ENCODE measurements around the gene SMARCC2. TPM values are rescaled to one million over a fixed set of nuclear protein-coding genes. Genes with fewer than 3 reads are reported as not detected.

Gene SMARCC2
- total RNA-seq, 1 donor from 2014 or later = 147 TPM

GRCh38 chr12:56154246-56154771, 35.0 kb downstream of the SMARCC2 start:
- intact Hi-C loops (cut with micrococcal nuclease) = loop anchor here (5.0 kb wide), 1 partner anchor 337 kb away; the partner anchor contains the start of genes ORMDL2 and SARNP

- intact Hi-C loops (cut with micrococcal nuclease) = loop anchor here (2.0 to 5.0 kb wide), 2 partner anchors 223 to 336 kb away; partner anchors contain the start of genes DGKA, ORMDL2 and SARNP
Observed at GRCh38 chr12:56153678-56154065, 35.6 kb downstream of the SMARCC2 start.

DNA sequence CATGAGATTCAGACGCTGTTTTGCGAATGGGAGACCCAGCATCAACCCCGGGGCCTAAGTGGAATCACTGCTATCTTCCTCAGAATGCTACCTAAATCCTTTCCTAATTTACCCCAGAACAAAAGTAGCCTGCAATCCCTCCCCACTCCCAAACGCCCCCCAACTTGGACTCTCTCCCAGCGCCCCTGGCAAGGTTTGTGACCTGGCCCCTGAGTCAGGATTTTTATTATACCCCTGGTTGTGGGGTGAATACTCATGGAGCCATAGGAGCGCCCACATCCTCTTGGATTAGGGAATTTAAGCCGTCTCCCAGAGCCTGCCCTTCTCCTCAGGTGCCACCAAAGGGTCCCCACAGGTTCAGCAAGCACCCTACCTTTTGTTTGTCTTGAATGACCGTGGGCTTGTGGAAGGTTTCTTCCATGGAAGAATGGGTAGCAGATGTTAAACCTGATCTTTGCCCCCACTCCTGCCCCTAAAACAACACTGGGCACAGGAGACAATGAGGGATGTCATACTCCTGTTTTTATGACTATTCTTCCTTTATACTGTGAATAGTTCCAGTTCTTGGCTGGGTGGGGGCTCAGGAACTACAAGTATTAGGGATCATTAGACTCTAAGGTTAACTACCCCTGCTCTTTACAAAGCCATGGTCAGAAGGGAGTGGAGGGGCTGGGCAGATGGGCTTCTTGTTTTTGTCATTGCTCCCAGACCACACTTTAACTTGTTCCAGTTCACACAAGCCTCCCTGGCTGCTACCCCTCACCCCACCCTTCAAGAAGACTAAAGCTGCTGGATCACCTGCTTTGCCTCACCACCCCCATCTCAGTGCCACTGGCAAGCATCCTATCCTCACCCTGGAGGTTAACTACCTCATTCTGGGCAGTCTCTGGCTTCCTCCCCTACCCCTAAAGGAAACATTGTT, 36.3 kb downstream of the SMARCC2 start:
- intact Hi-C loops (cut with micrococcal nuclease) = loop anchor here (1.0 to 5.0 kb wide), 10 partner anchors 7 to 336 kb away; partner anchors contain the start of genes DGKA, ORMDL2, PA2G4 and RPS26

DNA sequence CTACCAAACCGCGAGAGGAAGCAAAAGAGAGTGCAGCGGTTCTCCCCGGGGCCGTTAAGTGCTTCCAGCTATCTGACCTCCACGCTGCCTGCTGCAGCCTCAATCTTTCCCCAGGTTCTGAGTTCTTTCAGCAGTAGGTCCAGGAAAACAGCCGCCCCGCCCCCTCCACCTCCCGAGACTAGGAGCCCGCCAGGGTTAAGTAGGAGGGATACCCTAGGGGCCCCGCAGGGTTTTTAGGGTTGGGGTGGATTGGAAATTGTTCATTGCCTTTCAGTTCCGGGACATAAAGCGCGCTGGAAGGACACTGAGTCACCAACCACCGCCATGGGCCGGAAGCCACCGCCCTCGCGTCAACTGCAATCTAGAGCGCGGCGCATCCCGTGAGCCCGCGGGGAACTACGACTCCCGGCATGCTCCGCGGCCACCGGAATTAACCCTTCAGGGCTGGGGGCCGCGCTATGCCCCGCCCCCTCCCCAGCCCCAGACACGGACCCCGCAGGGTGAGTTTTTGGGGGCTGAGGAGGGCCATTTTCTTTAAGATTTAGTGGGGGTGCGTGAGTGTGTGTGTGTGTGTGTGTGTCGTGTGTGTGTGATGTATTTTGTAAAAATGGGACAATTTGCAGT, 37.0 kb downstream of the SMARCC2 start, which contains the start of gene MYL6B:
MYL6B (plus strand) TSS at position 456 of the 624 bp plus-strand sequence. CDS start 1,332 bp downstream, outside the sequence.
- intact Hi-C loops (cut with micrococcal nuclease) = loop anchor here (1.0 to 5.0 kb wide), 10 partner anchors 8 to 335 kb away; partner anchors contain the start of genes DGKA, ORMDL2, PA2G4 and RPS26

DNA sequence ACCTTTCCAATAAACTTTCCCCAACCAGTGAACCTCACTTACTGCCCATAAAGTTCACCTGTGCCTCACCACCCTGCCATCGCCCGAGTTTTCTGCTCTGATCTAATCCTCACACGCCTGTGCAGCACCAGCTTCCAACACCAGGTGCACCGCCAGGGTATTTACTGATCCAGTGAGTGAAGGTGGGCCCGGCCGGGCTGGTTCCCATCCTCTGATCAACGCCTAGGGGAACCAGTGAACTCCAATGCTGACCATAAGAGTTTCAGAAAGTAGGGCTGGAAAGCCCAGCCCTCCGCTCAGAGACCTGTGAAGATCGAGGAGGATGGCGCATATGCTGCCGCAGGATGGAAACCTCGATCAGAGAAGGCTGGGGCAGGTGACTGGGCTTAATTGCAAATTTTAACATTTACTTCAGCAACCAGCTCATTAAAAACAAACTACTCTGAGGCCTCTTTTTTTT, 37.6 kb downstream of the SMARCC2 start:
- intact Hi-C loops (cut with micrococcal nuclease) = loop anchor here (1.0 to 5.0 kb wide), 11 partner anchors 9 to 334 kb away; partner anchors contain the start of genes DGKA, ORMDL2, PA2G4 and RPS26

- intact Hi-C loops (cut with micrococcal nuclease) = loop anchor here (5.0 kb wide), 1 partner anchor 333 kb away; the partner anchor contains the start of genes ORMDL2 and SARNP
Observed at GRCh38 chr12:56150563-56150962, 38.7 kb downstream of the SMARCC2 start.

- intact Hi-C loops (cut with micrococcal nuclease) = no loop called here
Observed at GRCh38 chr12:56146492-56147460, 42.5 kb downstream of the SMARCC2 start.

DNA sequence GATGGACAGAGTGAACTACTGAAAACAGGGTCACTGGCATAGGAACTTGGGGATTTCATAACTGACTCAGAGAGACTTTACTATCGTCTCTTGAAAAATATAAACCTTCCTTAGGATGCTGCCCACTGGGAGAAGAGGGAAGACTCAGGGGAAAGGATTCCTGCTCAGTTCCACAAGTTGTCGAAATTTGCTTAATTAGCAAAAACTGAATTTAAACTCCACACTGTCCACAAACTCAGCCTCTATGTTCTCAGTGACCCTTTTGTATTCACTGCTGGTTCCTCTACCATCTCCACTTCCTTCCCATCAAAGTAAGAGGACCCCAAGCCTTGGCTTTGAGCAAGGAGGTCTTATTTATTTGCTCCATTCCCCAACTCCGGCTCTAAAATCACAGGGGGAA, 44.1 kb downstream of the SMARCC2 start:
- intact Hi-C loops (cut with micrococcal nuclease) = no loop called here

DNA sequence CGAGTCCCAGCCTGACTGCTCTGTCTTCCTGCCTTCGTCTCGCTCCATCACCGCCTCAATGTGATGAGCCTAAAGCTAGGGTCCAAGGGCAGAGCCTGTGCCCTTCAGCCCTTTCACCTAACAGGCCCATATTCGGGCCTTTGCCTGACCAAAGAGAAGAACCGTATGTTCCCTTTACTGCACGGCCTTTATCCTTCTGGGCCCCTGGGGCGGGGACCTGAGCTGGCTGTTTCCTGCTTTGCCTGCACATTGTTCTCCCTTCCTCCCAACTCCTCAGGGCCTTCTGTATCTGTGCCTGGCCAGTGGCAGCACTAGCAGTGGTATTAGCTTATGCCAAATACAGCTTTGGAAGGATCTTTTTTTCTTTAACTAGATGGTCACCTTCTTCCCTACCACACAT, 45.4 kb downstream of the SMARCC2 start:
- intact Hi-C loops (cut with micrococcal nuclease) = no loop called here

DNA sequence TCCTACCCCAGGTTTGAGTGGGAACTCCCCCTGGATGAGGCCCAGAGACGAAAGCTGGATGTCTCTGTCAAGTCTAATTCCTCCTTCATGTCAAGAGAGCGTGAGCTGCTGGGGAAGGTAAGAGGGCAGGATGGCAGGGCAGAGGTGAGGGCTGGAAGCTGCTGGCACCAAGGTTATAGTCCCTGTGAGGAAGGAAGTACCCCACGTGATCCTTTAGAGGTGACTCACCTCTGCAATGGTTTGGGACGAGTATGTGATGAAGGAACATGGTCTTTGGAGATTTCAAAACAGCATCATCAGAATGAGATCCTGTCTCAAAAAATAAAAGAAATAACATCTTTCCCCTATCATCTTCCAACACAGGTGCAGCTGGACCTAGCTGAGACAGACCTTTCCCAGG, 46.1 kb downstream of the SMARCC2 start:
- intact Hi-C loops (cut with micrococcal nuclease) = no loop called here

- intact Hi-C loops (cut with micrococcal nuclease) = no loop called here
Observed at GRCh38 chr12:56141946-56142784, 47.1 kb downstream of the SMARCC2 start.

DNA sequence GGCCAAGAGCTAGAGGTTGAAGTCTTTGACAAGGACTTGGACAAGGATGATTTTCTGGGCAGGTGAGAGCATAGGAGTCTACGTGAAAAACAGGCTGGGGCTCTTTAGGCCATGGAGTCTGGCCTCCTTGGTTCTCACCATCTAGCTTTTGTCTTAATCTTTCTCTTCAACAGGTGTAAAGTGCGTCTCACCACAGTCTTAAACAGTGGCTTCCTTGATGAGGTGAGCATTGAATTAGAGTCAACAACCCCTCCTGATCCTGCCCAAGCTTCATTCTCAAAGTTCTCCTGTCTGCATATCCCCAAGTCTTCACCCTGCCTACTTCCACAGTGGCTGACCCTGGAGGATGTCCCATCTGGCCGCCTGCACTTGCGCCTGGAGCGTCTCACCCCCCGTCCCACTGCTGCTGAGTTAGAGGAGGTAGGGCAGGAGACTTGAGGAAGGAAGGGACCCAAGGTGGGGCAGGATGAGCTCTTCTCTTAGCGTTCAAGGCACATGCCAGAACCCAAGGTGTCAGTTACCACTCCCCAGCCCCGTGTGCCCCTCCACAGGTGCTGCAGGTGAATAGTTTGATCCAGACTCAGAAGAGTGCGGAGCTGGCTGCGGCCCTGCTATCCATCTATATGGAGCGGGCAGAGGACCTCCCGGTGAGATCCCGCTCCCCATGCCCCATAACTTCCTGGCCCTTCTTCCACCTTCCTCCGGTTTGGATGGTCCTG, 51.3 kb downstream of the SMARCC2 start:
- intact Hi-C loops (cut with micrococcal nuclease) = loop anchor here (1.0 kb wide), 1 partner anchor 9 kb away; no protein-coding TSS in a partner anchor

DNA sequence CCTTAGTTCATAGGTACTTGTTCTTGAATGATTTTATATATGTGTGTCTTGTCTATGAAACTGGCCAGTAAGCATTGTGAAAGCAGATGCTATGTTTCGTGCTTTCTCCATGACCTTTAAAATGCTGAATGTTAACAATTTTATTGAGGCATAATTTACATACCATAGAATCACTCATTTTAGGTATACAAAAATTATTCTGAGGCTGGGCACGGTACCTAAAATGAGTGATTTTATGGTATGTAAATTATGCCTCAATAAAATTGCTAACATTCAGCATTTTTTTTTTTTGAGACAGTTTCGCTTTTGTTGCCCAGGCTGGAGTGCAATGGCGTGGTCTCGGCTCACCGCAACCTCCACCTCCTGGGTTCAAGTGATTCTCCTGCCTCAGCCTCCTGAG, 54.4 kb downstream of the SMARCC2 start:
- intact Hi-C loops (cut with micrococcal nuclease) = no loop called here

- intact Hi-C loops (cut with micrococcal nuclease) = no loop called here
Observed at GRCh38 chr12:56130876-56131275, 58.4 kb downstream of the SMARCC2 start.

DNA sequence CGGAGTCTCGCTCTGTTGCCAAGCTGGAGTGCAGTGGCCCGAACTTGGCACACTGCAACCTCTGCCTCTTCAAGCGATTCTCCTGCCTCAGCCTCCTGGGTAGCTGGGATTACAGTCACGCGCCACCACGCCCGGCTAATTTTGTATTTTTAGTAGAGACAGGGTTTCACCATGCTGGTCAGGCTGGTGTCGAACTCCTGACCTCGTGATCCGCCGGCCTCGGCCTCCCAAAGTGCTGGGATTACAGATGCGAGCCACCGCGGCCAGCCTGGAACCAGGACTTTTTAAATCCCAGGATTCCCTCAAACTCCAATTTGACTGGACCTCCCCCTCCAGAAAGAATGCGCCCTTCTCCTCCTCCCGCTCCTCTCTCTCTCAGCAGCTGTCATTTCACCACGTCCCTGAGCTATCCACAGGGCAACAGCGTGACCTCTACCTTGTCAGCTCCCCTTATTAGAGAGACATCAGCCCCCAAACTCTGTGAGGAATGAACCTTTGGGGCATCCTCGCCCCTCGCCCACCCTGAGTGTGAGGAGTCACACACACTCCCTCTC, 59.3 kb downstream of the SMARCC2 start:
- intact Hi-C loops (cut with micrococcal nuclease) = loop anchor here (1.0 to 5.0 kb wide), 3 partner anchors 8 to 1152 kb away; partner anchors contain the start of gene SPRYD4

- intact Hi-C loops (cut with micrococcal nuclease) = loop anchor here (1.0 to 5.0 kb wide), 3 partner anchors 9 to 1153 kb away; partner anchors contain the start of gene SPRYD4
Observed at GRCh38 chr12:56129206-56129941, 59.9 kb downstream of the SMARCC2 start.

DNA sequence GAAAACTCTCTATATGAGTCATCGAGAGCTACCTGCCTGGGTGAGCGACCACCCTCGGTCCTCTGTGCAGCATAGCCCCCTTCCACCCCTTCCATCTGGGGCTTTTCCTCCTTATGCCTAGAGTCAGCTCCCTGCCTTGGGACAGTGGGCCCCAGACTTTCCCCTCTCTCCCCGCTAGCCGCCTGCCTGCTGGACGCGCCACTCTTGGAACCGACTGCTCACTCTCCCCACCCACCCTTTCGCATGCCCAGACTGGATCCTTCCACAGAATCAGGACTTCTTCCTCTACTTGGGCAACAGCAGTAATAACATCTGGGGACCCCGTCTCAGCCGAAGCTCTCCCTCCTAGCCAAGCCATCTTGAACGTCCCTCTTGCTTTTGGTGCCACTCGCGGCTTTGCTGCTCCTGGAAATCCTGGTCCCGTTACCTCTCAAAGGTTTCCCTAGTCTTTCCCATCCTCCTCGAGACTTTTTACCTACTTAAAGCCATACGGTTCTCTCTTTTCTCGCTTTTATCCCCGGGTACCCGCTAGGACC, 60.5 kb downstream of the SMARCC2 start:
- intact Hi-C loops (cut with micrococcal nuclease) = loop anchor here (1.0 to 5.0 kb wide), 5 partner anchors 10 to 1154 kb away; partner anchors contain the start of genes PYM1 and SPRYD4
